Right lung (tissue), 5 donors: ENCODE data around the gene HOXA9. TPM values are rescaled to one million over a fixed set of nuclear protein-coding genes. Genes with fewer than 3 reads are reported as not detected.

Experiments
- DNase-seq, 2 donors: peaks; one replicate each; pipeline ENCODE4 v3.0.0-alpha.2; 2013
- polyA plus RNA-seq, 5 donors: library from polyadenylated mRNA; unstranded; fragments of 120-200 nt; gene quantifications; one replicate each; pipeline versions ENCODE4 v1.2.1 to v1.2.3, GENCODE V29; 2013; ENCODE audit warnings: inconsistent platforms in 1 of 5, low replicate concordance in 1 of 5; ENCODE audit not compliant: insufficient read length in 5 of 5, insufficient read depth in 1 of 5

The HOXA9 gene
- polyA plus RNA-seq, 5 donors: 0.17 to 1.2 (median 0.29) TPM

GRCh38 chr7:27114881-27115220, 50.5 kb downstream of the HOXA9 start:
- DNase-seq: no peak

GRCh38 chr7:27113991-27114769, 51.2 kb downstream of the HOXA9 start:
- DNase-seq: no peak

- DNase-seq: no peak
Measured at GRCh38 chr7:27112955-27113949, 52.1 kb downstream of the HOXA9 start.

Other genes with a start within 250 kb of the HOXA9 start
- 1 to 10 TPM; 1.8 to 2.8 (median 2.2) TPM for gene HOXA1, start 69.5 kb downstream of the HOXA9 start, polyA plus RNA-seq
- 10 to 100 TPM; 16.0 to 23.8 (median 18.1) TPM for gene HOXA2, start 62.9 kb downstream of the HOXA9 start, polyA plus RNA-seq
- gene HOXA4, start 34.8 kb downstream of the HOXA9 start, polyA plus RNA-seq: 10 to 100 TPM; 32.3 to 39.5 (median 38.3) TPM
- gene HOXA5, start 21.9 kb downstream of the HOXA9 start, polyA plus RNA-seq: 10 to 100 TPM; 77.5 to 95.7 (median 86.2) TPM
- 10 to 100 TPM; 10.8 to 15.6 (median 13.8) TPM for gene HOXA6, start 17.8 kb downstream of the HOXA9 start, polyA plus RNA-seq
- gene HOXA3, start 13.0 kb downstream of the HOXA9 start, polyA plus RNA-seq: 10 to 100 TPM; 33.5 to 53.1 (median 39.9) TPM
- gene HOXA7, start 8.9 kb downstream of the HOXA9 start, polyA plus RNA-seq: 1 to 10 TPM; 4.3 to 5.4 (median 4.8) TPM
- gene HOXA10, start 8.8 kb upstream of the HOXA9 start, polyA plus RNA-seq: 1 to 10 TPM in 1 of 5 donors, under 1 TPM in 2, not detected in 2; 0.12 to 1.4 (median 0.94) TPM
- under 1 TPM in 2 of 5 donors, not detected in 3; 0.19 to 0.35 TPM for gene HOXA11, start 19.7 kb upstream of the HOXA9 start, polyA plus RNA-seq
- under 1 TPM in 1 of 5 donors, not detected in 4; 0.06 TPM for gene HOXA13, start 34.6 kb upstream of the HOXA9 start, polyA plus RNA-seq
- gene EVX1, start 77.3 kb upstream of the HOXA9 start, polyA plus RNA-seq: not detected